Stimulated activated CD8-positive, alpha-beta memory T cell treated with anti-CD3 and anti-CD28 coated beads, Interleukin-4, amount 100 ng/mL, for 1 hour (primary cell): ENCODE data around the gene RUNX2.

Source experiments
- DNase-seq, 2 donors: peaks; one replicate each; pipeline ENCODE4 v3.0.0-alpha.2; 2020; ENCODE audit warnings: low read depth in 2 of 2, low spot score in 1 of 2

Gene RUNX2

GRCh38 chr6:45689926-45690615, 361.9 kb downstream of the RUNX2 start:
- DNase-seq = no peak

GRCh38 chr6:45690846-45691245, 362.7 kb downstream of the RUNX2 start:
- no peak for DNase-seq

DNA sequence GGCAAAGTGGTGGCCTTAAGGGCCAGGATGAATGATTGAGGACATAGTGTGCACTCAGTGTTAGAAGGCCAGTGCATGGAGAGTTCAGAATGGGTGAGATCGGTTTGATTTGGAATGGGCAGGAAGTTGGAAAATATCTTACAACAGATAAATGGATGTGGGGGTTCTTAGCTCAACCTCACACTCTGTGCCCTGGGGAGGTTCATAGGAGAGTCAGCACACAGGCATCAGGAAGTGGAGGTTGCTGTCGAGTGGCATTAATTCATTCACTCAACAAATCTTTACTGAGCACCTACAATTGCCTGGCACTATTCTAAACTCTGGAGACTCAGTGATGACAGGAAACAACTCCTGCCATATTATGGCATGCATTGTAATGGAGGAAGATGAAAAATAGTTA, 363.3 kb downstream of the RUNX2 start:
- DNase-seq = no peak

DNA sequence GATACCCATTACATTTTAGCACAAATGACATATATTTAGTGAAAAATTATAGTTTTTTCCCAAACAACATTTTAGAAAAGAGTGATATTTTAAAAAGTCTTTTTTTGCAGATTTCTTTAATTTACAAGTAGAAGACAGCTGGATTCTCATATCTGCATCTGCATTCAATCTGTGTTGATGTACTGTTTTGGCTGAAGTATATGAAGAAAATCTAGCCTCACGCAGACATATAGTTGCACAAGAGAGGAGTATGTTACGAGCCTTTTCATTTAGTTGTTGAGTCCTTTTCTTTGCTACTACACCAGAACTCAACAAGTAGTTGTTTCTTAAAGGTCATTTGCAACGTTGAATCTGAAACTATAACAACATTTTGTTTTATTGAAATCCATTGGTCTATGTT, 363.9 kb downstream of the RUNX2 start:
- DNase-seq = no peak

DNA sequence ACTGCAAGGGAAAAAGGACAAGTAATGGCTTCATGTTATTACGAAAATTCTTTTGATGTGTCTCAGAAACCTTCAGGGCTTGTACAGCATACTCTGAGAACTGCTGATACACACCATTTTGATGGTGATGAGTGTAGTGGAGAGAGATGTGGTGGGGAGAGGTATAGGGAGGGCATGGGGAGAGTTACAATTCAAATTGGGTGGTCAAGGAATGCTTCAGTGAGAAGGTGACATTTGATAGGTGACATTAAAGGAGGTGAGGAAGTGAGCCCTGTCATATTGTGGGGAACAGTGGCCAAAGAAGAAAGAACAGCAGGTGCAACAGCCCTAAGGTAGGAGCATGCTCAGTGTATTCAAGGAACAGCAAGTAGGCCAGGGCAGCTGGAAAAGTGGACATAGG, 368.6 kb downstream of the RUNX2 start:
- no peak for DNase-seq

GRCh38 chr6:45697605-45698004, 369.5 kb downstream of the RUNX2 start:
- DNase-seq = no peak

DNA sequence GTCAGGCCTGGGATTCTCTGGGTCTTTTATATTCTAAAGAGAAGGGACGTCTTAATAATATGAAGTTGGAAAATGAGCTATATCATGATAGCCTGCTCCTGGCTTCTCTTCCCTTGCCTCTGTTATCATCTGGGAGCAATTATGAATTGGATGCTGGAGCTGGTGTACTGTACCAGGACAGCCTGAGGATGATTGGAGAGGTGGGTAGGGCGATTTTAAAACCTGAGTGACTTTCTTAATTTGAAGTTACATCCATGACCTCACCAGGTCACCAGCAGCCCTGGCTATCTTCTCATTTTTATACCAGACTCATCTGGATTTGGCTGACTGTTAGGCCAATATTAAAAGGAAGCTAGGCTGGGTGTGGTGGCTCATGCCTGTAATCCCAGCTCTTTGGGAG, 369.9 kb downstream of the RUNX2 start:
- no peak for DNase-seq

GRCh38 chr6:45699663-45700062, 371.5 kb downstream of the RUNX2 start:
- DNase-seq = no peak

DNA sequence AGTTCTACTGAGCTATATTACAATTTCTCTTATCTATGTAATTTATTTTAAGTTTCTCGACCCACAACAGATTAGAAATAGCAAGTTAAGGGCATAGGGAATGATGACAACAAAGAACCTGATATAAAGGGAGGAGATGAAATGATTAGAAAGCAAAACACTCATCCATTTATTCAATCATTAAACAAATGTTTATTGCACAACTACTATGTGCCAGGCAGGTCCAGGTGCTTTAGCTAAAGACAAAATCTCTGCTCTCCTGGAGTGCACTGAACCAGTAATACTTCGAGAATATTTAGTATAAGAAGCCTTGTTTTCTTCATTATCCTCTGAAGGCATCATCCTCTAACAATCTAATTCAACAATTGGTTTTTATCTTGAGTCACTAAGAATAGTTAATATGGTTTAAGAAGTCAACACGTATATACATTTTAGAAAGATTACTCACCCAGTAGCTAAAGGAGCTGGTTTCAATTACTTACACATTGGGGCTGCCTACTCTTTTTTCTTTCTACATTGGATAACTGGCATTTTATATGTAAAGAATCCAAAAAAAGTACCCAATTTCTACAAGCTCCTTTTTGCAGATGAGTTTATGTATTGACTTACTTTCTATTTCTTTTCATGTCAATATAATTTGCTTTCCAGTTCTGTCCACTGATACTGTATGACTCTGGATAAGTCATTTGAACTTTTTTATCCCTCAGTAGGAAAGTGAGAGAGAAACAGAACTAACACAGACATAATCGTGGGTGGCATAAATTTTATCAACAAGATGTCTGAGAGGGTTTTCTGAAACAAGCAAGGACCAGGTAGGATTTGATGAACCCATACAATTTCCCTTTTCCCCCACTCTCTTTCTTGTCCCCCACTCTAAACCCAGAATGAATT, 375.0 kb downstream of the RUNX2 start:
- no peak for DNase-seq

DNA sequence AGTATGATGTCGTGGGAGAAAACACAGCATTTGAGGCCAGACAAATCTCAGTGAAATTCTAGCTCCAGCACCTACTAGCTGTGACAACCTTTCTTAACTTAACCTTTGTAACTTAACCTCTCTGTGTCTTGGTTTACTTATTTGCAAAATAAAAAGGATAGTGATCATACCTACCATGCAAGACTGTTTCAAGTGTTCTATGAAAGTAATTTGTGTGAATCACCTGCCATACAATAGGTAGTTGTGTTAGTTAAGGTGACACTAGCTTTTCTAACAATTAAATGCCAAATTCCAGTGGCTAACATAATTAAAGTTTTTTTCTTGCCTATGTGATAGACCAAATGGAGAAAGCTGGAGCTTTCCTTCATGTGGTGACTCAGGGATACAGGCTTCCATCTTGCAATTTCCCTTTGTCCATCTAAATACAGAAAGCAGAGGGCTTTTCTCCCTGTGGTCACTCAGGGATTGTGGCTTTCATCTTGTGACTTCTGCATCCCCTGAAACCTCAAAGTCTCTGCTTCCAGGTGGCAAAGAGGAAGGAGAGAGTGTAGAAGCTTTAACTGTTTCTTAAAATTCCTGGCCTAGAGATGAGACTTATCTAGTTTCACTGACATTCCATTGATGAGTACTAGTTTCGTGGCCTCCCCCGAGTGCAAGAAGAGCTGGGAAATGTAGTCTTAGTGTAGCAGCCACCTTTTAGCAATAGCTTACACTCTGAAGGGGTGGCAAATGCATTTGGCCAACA, 376.1 kb downstream of the RUNX2 start:
- no peak for DNase-seq

DNA sequence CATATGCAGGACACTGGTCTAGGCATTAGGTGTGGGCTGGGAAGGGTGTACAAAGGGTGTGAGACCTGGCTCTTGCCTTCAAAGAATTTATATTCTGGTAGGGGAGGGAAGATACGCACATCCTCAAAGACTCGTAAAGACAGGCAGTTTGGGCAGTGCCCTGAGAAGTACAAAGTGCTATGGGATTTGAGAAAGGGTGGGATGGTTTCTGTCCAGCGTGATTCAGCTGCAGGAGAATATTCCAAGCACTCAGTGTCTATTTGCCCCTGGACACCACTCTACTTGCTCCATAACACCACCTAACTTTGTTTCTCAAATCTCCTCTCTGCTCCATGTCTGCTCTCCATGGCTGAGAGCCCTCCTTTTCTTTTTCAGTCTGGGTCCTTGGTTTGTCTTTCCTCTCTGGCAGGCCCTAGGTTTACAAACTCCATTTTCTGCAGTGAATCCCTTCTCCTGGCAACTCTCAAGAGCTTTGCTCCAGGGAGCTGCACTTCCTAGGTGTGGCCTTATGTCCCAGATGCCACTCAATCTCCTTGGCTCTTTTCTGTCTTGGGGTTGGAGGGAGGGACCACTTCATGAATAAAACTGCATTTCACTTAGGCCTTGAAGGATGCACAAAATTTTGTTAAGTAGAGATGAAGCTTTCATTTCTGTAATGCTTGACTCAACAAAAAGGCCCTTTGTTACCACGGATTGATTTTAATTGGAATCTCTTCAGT, 377.2 kb downstream of the RUNX2 start:
- no peak for DNase-seq

DNA sequence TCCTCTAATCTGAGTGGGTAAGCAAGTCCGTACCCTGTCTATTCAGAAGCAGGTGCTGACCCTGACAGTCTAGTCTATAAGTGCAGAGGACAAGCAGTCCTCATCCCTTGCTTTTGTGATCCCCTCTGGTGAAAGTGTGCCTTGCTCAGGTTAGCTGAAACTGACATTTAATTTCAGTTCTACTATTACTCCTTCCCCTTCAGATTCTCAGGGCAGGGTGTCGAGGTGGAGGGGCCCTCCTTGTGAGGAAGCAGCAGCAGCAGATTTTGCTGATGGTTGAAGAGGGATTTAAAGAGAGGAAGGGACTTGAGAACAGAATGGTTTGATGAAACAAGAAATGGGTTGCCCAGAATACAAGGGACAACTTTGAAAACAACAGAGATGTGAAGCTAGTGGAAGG, 378.2 kb downstream of the RUNX2 start:
- DNase-seq = no peak

DNA sequence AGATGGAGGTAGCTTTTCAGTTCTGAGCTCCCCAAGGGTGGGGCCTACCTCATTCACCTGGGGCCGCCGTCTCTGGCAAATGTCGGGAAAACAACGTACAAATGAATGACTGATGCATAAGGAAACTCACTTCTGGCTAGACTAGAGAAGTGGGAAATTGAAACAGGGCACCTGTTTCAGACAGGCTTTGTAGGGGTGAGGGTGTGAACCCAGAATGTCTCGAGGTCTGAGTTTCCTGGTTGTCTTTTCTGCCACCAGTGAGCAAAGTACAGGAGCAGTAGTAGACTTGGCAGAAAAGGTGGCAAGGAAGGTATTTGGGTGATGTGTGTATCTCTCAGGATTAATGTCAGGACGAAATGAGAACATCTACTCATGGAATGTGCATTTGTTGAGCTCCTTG, 379.0 kb downstream of the RUNX2 start:
- DNase-seq = no peak

- no peak for DNase-seq
Observed at GRCh38 chr6:45709781-45710220, 381.7 kb downstream of the RUNX2 start.

DNA sequence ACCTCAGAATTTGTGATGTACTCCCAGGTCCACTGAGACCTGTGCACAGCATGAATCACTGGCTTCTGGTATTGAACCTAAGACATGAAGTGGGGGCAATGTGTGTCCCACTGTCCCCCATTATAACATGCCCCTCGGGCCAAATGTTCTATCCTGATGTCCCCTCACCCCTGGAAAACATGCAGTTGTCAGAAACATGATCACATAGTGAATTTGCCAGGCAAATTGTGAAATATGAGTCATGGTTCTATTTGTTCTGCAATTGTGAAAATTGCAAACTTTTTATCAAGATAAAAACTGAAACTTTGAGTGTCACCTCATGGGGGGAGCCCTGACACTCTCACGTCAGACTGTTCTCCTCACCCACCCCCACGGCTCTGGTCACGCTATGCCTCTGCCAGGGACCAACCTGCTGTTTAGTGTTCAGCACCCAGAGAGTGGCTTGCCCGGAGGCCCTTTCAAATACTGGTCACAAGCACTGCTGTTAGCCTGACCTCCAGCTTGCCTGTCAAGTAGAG, 382.2 kb downstream of the RUNX2 start:
- DNase-seq = no peak

DNA sequence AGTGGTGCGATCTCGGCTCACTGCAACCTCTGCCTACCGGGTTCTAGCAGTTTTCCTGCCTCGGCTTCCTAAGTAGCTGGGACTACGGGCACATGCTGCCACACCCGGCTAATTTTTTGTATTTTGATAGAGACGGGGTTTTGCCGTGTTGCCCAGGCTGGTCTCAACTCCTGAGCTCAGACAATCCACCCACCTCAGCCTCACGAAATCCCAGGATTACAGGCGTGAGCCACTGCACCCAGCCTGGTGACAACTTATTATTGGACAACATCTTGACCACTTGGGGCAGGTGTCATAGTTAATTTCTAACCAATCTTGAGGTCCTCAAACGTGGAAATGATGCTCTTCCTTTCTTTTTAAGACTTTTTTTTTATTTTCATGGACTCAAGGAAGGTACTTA, 383.9 kb downstream of the RUNX2 start:
- DNase-seq = no peak

DNA sequence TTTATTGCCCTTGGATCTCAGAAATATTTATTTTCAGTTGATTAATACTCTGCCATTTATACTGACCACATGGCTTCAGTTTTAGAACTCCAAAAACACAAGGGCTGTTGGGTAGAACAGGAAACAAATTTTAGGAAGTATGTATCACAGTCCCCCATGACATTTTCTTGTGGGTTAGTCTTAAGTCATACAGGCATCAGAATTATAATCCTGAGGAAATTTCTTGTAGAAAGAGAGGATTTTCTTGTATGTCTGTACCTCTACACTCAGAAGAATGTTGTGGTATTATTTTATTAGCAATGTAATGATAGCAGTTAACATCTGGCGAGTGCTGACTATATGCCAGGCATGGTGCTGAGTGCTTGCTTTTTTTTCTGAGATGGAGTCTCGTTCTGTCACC, 384.7 kb downstream of the RUNX2 start:
- DNase-seq = no peak
